GM18951 (cell line): ENCODE data around the gene GRIK1.

ENCODE experiments used
- POLR2A ChIP-seq: IDR thresholded peaks from 4 replicates; pipeline ENCODE4 v1.6.1; 2011; ENCODE audit warnings: mild to moderate bottlenecking; ENCODE audit not compliant: insufficient read length, insufficient read depth; ENCODE audit errors: extremely low read depth
- in situ Hi-C: fragments of 300-500 bp; cut with MboI; formaldehyde crosslinking; loops from one replicate; pipeline ENCODE4 v1.12.0; 2022; ENCODE audit warnings: low sequenced_read_pairs, mixed read lengths, inconsistent platforms; ENCODE audit not compliant: unreplicated experiment

The GRIK1 gene

GRCh38 chr21:29675451-29675850 is 264.3 kb downstream of the GRIK1 start:
- TF ChIP-seq POLR2A = no peak
- in situ Hi-C loops = no loop called here

GRCh38 chr21:29674343-29674742 is 265.5 kb downstream of the GRIK1 start:
- in situ Hi-C loops = no loop called here
- TF ChIP-seq POLR2A = no peak

GRCh38 chr21:29673096-29673610 is 266.6 kb downstream of the GRIK1 start:
- in situ Hi-C loops = no loop called here
- no peak for TF ChIP-seq POLR2A

GRCh38 chr21:29671728-29672127 is 268.1 kb downstream of the GRIK1 start:
- no peak for TF ChIP-seq POLR2A
- in situ Hi-C loops = no loop called here

- no peak for TF ChIP-seq POLR2A
- in situ Hi-C loops = no loop called here
Measured at GRCh38 chr21:29670228-29670627, 269.6 kb downstream of the GRIK1 start.

- no peak for TF ChIP-seq POLR2A
- in situ Hi-C loops = no loop called here
Measured at GRCh38 chr21:29669416-29669815, 270.4 kb downstream of the GRIK1 start.

- in situ Hi-C loops = no loop called here
- no peak for TF ChIP-seq POLR2A
Measured at GRCh38 chr21:29667651-29668050, 272.1 kb downstream of the GRIK1 start.

- no peak for TF ChIP-seq POLR2A
- in situ Hi-C loops = no loop called here
Measured at GRCh38 chr21:29664615-29665014, 275.2 kb downstream of the GRIK1 start.

- in situ Hi-C loops = no loop called here
- no peak for TF ChIP-seq POLR2A
Measured at GRCh38 chr21:29661672-29662442, 277.9 kb downstream of the GRIK1 start.

GRCh38 chr21:29660047-29660720 is 279.6 kb downstream of the GRIK1 start:
- TF ChIP-seq POLR2A = no peak
- in situ Hi-C loops = no loop called here

GRCh38 chr21:29658934-29659203 is 280.9 kb downstream of the GRIK1 start:
- no peak for TF ChIP-seq POLR2A
- in situ Hi-C loops = no loop called here

GRCh38 chr21:29658177-29658933 is 281.4 kb downstream of the GRIK1 start:
- in situ Hi-C loops = no loop called here
- no peak for TF ChIP-seq POLR2A

- no peak for TF ChIP-seq POLR2A
- in situ Hi-C loops = no loop called here
Measured at GRCh38 chr21:29657240-29657989, 282.4 kb downstream of the GRIK1 start.

GRCh38 chr21:29656504-29657239 is 283.1 kb downstream of the GRIK1 start:
- in situ Hi-C loops = no loop called here
- TF ChIP-seq POLR2A = no peak
